GM12874 (cell line): ENCODE results near the gene UQCRC2.

Experiments used
- CTCF ChIP-seq: IDR thresholded peaks from 2 replicates; pipeline ENCODE4 v1.5.1; 2011; ENCODE audit warnings: low read depth, mild to moderate bottlenecking, control low read depth, low read length, moderate library complexity; ENCODE audit not compliant: insufficient read depth

UQCRC2 gene

GRCh38 chr16:21986692-21987246 is 33.6 kb downstream of the UQCRC2 start:
- TF ChIP-seq CTCF = no peak

GRCh38 chr16:21987498-21987897 is 34.3 kb downstream of the UQCRC2 start:
- TF ChIP-seq CTCF = no peak

GRCh38 chr16:21989133-21989532 is 36.0 kb downstream of the UQCRC2 start:
- TF ChIP-seq CTCF = no peak

- TF ChIP-seq CTCF = no peak
These were observed 36.6 kb downstream of the UQCRC2 start for GRCh38 chr16:21989751-21990150.

GRCh38 chr16:21990381-21990944 is 37.3 kb downstream of the UQCRC2 start:
- TF ChIP-seq CTCF = no peak

- no peak for TF ChIP-seq CTCF
These were observed 38.5 kb downstream of the UQCRC2 start for GRCh38 chr16:21991621-21992020.

GRCh38 chr16:21994856-21995465 is 41.8 kb downstream of the UQCRC2 start:
- no peak for TF ChIP-seq CTCF
